K562 (cell line): ENCODE results near the gene DRC1. TPM values are rescaled to one million over a fixed set of nuclear protein-coding genes. Genes with fewer than 3 reads are reported as not detected.
A peak's percentile ranks its signal among the peaks of the same experiment; 100 is the strongest.

Experiments used
- ATF7 ChIP-seq: fragments of 450-650 bp; IDR thresholded peaks from 2 replicates; pipeline ENCODE4 v1.7.1; 2014; ENCODE audit warnings: mild to moderate bottlenecking, moderate library complexity
- BACH1 ChIP-seq: fragments of 200-800 bp; sonication (Bioruptor generic); IDR thresholded peaks from 2 replicates; pipeline ENCODE4 v1.6.1; 2016; ENCODE audit warnings: missing genetic modification characterization, missing compliant biosample characterization
- CREM ChIP-seq: IDR thresholded peaks from 2 replicates; pipeline ENCODE4 v1.6.1; 2014; ENCODE audit warnings: antibody characterized with exemption, low read depth
- CUX1 ChIP-seq: fragments of 200-800 bp; sonication (Bioruptor generic); IDR thresholded peaks from 2 replicates; pipeline ENCODE4 v1.6.1; 2016; ENCODE audit warnings: missing genetic modification characterization, missing compliant biosample characterization
- DMBX1 ChIP-seq: fragments of 250-450 bp; sonication (Bioruptor Pico); IDR thresholded peaks from 2 replicates; pipeline ENCODE4 v1.8.0; 2022; ENCODE audit warnings: inconsistent platforms, mild to moderate bottlenecking, moderate library complexity, borderline replicate concordance
- ETS2 ChIP-seq: IDR thresholded peaks from 2 replicates; pipeline ENCODE4 v1.6.1; 2016; ENCODE audit warnings: borderline replicate concordance, missing genetic modification characterization, mild to moderate bottlenecking, moderate library complexity, missing compliant biosample characterization; ENCODE audit not compliant: poor library complexity, severe bottlenecking
- ETV5 ChIP-seq: sonication (generic); formaldehyde crosslinking; IDR thresholded peaks from 2 replicates; pipeline ENCODE4 v1.4.0; 2020; ENCODE audit warnings: low read depth, mild to moderate bottlenecking, missing genetic modification reagents
- FOS ChIP-seq: IDR thresholded peaks from 3 replicates; pipeline ENCODE4 v1.6.1; 2011; ENCODE audit not compliant: insufficient read length; ENCODE audit errors: extremely low read depth
- GABPA ChIP-seq: fragments of 200-800 bp; sonication (Bioruptor generic); conservative IDR thresholded peaks from 2 replicates; pipeline ENCODE4 v1.6.1; 2016; ENCODE audit warnings: low read depth, missing genetic modification characterization, missing compliant biosample characterization
- ILK ChIP-seq: fragments of 450-650 bp; IDR thresholded peaks from 2 replicates; pipeline ENCODE4 v1.6.1; 2016; ENCODE audit warnings: missing genetic modification characterization, low read depth, mild to moderate bottlenecking, missing compliant biosample characterization, moderate library complexity, borderline replicate concordance
- NFIC ChIP-seq: fragments of 450-650 bp; IDR thresholded peaks from 2 replicates; pipeline ENCODE4 v1.6.1; 2017; ENCODE audit warnings: mild to moderate bottlenecking, inconsistent platforms
- PCBP1 ChIP-seq: fragments of 200-400 bp; formaldehyde crosslinking; IDR thresholded peaks from 2 replicates; pipeline ENCODE4 v1.6.1; 2018; ENCODE audit warnings: mild to moderate bottlenecking, low read depth, low read length; ENCODE audit not compliant: poor library complexity, severe bottlenecking
- PTTG1 ChIP-seq: fragments of 450-650 bp; IDR thresholded peaks from 2 replicates; pipeline ENCODE4 v1.6.1; 2016; ENCODE audit warnings: low read depth, mild to moderate bottlenecking, missing genetic modification characterization, missing compliant biosample characterization
- SIN3B ChIP-seq: fragments of 450-650 bp; IDR thresholded peaks from 2 replicates; pipeline ENCODE4 v1.6.1; 2017; ENCODE audit warnings: low read depth, mild to moderate bottlenecking, moderate library complexity
- SP1 ChIP-seq: sonication (generic); formaldehyde crosslinking; IDR thresholded peaks from 2 replicates; pipeline ENCODE4 v1.8.1; 2022; ENCODE audit warnings: mild to moderate bottlenecking, missing genetic modification reagents
- SUPT5H ChIP-seq: fragments of 450-650 bp; IDR thresholded peaks from 2 replicates; pipeline ENCODE4 v1.6.1; 2016
- ZEB2 ChIP-seq: fragments of 450-650 bp; IDR thresholded peaks from 2 replicates; pipeline ENCODE4 v1.6.1; 2016
- ZNF583 ChIP-seq: fragments of 250-450 bp; sonication (Bioruptor Pico); IDR thresholded peaks from 2 replicates; pipeline ENCODE4 v1.4.0; 2020
- ZNF584 ChIP-seq: fragments of 200-800 bp; sonication (Bioruptor generic); IDR thresholded peaks from 2 replicates; pipeline ENCODE4 v1.6.1; 2016; ENCODE audit warnings: low read depth, mild to moderate bottlenecking, missing genetic modification characterization, missing compliant biosample characterization
- ZNF778 ChIP-seq: fragments of 450-650 bp; formaldehyde crosslinking; IDR thresholded peaks from 2 replicates; pipeline ENCODE4 v1.4.0; 2020; ENCODE audit warnings: mild to moderate bottlenecking, moderate library complexity
- polyA plus RNA-seq, 8 experiments: library from polyadenylated mRNA; depleted of rRNA in 4 of 8; stranded (reverse) in 5 of 8; unstranded in 3 of 8; fragments of >200 nt; fragmentation: Nextera tagmentation in 2 of 8; fragmentation: Illumina TruSeq in 1 of 8; extraction: Ambion mirVana in 2 of 8; extraction: Trizol in 1 of 8; gene quantifications; 2 replicates each; pipeline versions ENCODE4 v1.2.1 to v1.2.3, GENCODE V29; 2011 to 2014; ENCODE audit warnings: inconsistent platforms in 1 of 8, missing spikeins in 1 of 8
- total RNA-seq, 7 experiments: library from RNA; depleted of rRNA in 6 of 7; stranded (reverse); fragments of >200 nt in 6 of 7; fragmentation: Illumina TruSeq in 2 of 7; extraction: Trizol in 2 of 7; gene quantifications; 2 replicates each; pipeline versions ENCODE4 v1.2.1 to v1.2.3, GENCODE V29; 2011 to 2021; ENCODE audit warnings: low replicate concordance in 1 of 7
- TF ChIP-seq, protein P1 (sequence below): fragments of 450-650 bp; formaldehyde crosslinking; IDR thresholded peaks from 2 replicates; pipeline ENCODE4 v1.4.0; 2022; ENCODE audit warnings: missing genetic modification characterization
- TF ChIP-seq, protein P2 (sequence below): fragments of 250-450 bp; sonication (Bioruptor Pico); IDR thresholded peaks from 2 replicates; pipeline ENCODE4 v1.8.0; 2021; ENCODE audit warnings: borderline replicate concordance, mild to moderate bottlenecking, moderate library complexity; ENCODE audit not compliant: poor library complexity, severe bottlenecking

Gene DRC1
- total and polyA plus RNA-seq, 9 of the 15 experiments (the other 6 are each of a cell fraction or from before 2014, with no cell fraction given) = 0.07 to 0.10 TPM; not detected in 7

DNA sequence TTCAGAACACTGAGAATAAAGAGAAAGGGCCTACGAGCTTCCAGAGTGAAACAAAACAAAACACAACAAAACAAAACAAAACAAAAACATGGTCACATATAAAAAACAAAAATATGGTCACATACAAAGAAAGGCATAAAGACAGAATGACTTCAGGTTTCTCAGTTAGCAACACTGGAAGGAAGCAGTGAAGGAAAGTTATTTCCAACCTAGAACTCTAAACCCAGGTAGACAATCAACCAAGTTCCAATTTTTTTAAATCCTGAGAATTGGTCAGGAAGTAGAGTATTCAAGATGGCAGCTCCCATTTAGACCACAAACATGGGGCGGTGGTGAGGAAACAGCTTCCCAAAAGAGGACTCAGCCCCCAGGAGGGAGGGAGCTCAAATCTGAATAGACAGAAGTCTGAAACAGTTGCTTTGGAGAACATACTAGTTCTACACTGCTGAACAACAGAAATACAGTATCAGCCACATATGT, 9.1 kb downstream of the DRC1 start (continued):
- TF ChIP-seq ETS2 (no peak), CUX1 (CRISPR knock-in tag) (0 out of 2 replicates have a peak, but pooled peaks have one; percentile 15), SIN3B (no peak), ZEB2 (no peak), SP1 (no peak), PCBP1 (no peak), SUPT5H (no peak), CREM (no peak), ETV5 (CRISPR knock-in tag) (no peak), ATF7 (no peak), NFIC (0 out of 2 replicates have a peak, but pooled peaks have one; percentile 7), ILK (peak; percentile 23; the same call in 1 of the 2 replicates), ZNF583 (CRISPR knock-in tag) (peak; percentile 29; the same call in 1 of the 2 replicates), ZNF584 (CRISPR knock-in tag) (peak; percentile 47; the same call in 1 of the 2 replicates), FOS (no peak), ZNF778 (CRISPR knock-in tag) (no peak), GABPA (no peak), PTTG1 (tag) (peak; percentile 65; the same call in 1 of the 2 replicates), DMBX1 (CRISPR knock-in tag) (peak; percentile 23; the same call in 1 of the 2 replicates), BACH1 (tag) (no peak)
- TF ChIP-seq, protein P1, sequence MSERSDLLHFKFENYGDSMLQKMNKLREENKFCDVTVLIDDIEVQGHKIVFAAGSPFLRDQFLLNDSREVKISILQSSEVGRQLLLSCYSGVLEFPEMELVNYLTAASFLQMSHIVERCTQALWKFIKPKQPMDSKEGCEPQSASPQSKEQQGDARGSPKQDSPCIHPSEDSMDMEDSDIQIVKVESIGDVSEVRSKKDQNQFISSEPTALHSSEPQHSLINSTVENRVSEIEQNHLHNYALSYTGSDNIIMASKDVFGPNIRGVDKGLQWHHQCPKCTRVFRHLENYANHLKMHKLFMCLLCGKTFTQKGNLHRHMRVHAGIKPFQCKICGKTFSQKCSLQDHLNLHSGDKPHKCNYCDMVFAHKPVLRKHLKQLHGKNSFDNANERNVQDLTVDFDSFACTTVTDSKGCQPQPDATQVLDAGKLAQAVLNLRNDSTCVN (CRISPR knock-in tag) = 0 out of 2 replicates have a peak, but pooled peaks have one; percentile 66
- TF ChIP-seq, protein P2, sequence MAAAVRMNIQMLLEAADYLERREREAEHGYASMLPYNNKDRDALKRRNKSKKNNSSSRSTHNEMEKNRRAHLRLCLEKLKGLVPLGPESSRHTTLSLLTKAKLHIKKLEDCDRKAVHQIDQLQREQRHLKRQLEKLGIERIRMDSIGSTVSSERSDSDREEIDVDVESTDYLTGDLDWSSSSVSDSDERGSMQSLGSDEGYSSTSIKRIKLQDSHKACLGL (CRISPR knock-in tag) = no peak
